ENCODE results near the gene SUPT6H. TPM values are rescaled to one million over a fixed set of nuclear protein-coding genes. Genes with fewer than 3 reads are reported as not detected.

SUPT6H gene
- total and polyA plus RNA-seq, 2 of the 8 experiments (the other 6 are each of a cell fraction or from before 2014, with no cell fraction given), result 32.0 to 59.9 TPM

GRCh38 chr17:28688481-28688880 lies 26.5 kb downstream of the SUPT6H start:
- DNase-seq (ENCODE audit: low read depth in 1 of 2, low spot score in 2 of 2) (no peak), FAIRE-seq (no peak)
- Histone ChIP-seq H3K56ac (replicated peaks; ENCODE audit: insufficient read length, low read depth, low read length) (no peak overlapping the region), H4K91ac (replicated peaks; ENCODE audit: insufficient read length, low read length) (no peak overlapping the region), H2BK20ac (ENCODE audit: low read length) (no peak overlapping the region), H2BK5ac (ENCODE audit: low read depth, low read length) (no peak overlapping the region), H3K4me3 (ENCODE audit: extremely low read depth in 1 of 4, insufficient read depth in 2 of 4, low read depth in 3 of 4, low read length in 4 of 4) (no peak overlapping the region), H4K5ac (ENCODE audit: insufficient read length, low read depth, low read length) (no peak overlapping the region), H4K20me1 (replicated peaks in 1 of 2; ENCODE audit: control insufficient read depth in 1 of 2, insufficient read depth in 2 of 2, low read length in 2 of 2) (peaks cover 3 to 4% of the 10 kb centered on the region in 2 experiments), H2AFZ (ENCODE audit: low read length) (no peak overlapping the region), H4K8ac (ENCODE audit: extremely low read depth, insufficient read depth, low read length) (no peak overlapping the region), H3K23me2 (ENCODE audit: low read depth, low read length) (no peaks in the 10 kb centered on the region), H2AK5ac (ENCODE audit: low read depth, low read length) (no peak overlapping the region), H3K4me1 (replicated peaks in 1 of 4; ENCODE audit: control insufficient read depth in 3 of 4, insufficient read depth in 4 of 4, low read length in 3 of 4) (no peaks in the 10 kb centered on the region), H3K4ac (replicated peaks; ENCODE audit: insufficient read length, low read depth, low read length) (no peak overlapping the region), H2BK12ac (ENCODE audit: low read depth, low read length) (no peak overlapping the region), H3K79me1 (ENCODE audit: low read depth, low read length) (no peaks in the 10 kb centered on the region), H3K4me2 (ENCODE audit: insufficient read depth in 1 of 2, low read depth in 2 of 2, low read length in 2 of 2) (no peak overlapping the region), H3K14ac (ENCODE audit: insufficient read length) (no peak overlapping the region), H3K27me3 (replicated peaks in 1 of 4; ENCODE audit: control insufficient read depth in 3 of 4, extremely low read depth in 1 of 4, insufficient read depth in 3 of 4, low read length in 3 of 4) (no peaks in the 10 kb centered on the region), H3K27ac (ENCODE audit: low read depth, low read length) (no peak overlapping the region), H2BK120ac (replicated peaks; ENCODE audit: low read depth, low read length) (no peak overlapping the region), H3K9ac (replicated peaks in 1 of 4; ENCODE audit: extremely low read depth in 1 of 4, low read depth in 3 of 4, low read length in 3 of 4) (no peak overlapping the region), H3K79me2 (ENCODE audit: control insufficient read depth in 1 of 2, insufficient read depth in 2 of 2, low read length in 2 of 2) (no peaks in the 10 kb centered on the region), H3K23ac (ENCODE audit: insufficient read length) (no peak overlapping the region), H3K9me3 (ENCODE audit: insufficient read depth in 2 of 2, low read depth in 1 of 2, low read length in 1 of 2) (no peaks in the 10 kb centered on the region), H2BK15ac (ENCODE audit: low read length) (no peak overlapping the region), H3K18ac (ENCODE audit: extremely low read depth, low read length) (no peak overlapping the region), H3K36me3 (ENCODE audit: control insufficient read depth in 2 of 4, insufficient read depth in 4 of 4, low read length in 3 of 4) (peaks cover 48 to 87% (median 79%) of the 10 kb centered on the region in 4 experiments)
- ChIA-PET POLR2A (ENCODE audit: partially characterized antibody) (interaction anchor here (1.0 to 6.5 kb wide), 5 partner anchors 9 to 16 kb away, joined by 3 to 35 read pairs (median 6); no protein-coding TSS in a partner anchor), CTCF (ENCODE audit: partially characterized antibody) (interaction anchor here (1.2 to 1.4 kb wide), 2 partner anchors 12 to 13 kb away, joined by 3 to 4 read pairs; no protein-coding TSS in a partner anchor)
- TF ChIP-seq CBX5 (IDR thresholded peaks at IDR 0.05; ENCODE audit: low read depth, low read length) (no peak), TBP (IDR thresholded peaks at IDR 0.05; ENCODE audit: low read depth, low read length) (no peak), YY1 (IDR thresholded peaks at IDR 0.05; ENCODE audit: low read depth, low read length) (no peak), ATF2 (IDR thresholded peaks at IDR 0.05; ENCODE audit: low read length) (no peak)
- TF ChIP-seq, protein P1, sequence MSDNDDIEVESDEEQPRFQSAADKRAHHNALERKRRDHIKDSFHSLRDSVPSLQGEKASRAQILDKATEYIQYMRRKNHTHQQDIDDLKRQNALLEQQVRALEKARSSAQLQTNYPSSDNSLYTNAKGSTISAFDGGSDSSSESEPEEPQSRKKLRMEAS (IDR thresholded peaks at IDR 0.05), result no peak
- 97 to 100% methylated on average over 1 to 4 of the region's 4 CpGs for WGBS, 2 experiments (ENCODE audit: extremely low coverage in 1 of 2, insufficient coverage in 1 of 2, insufficient read length in 1 of 2, insufficient replicate concordance in 2 of 2, low coverage in 1 of 2, low lambda C conversion rate in 2 of 2, missing lambda C conversion rate in 1 of 2)

All from H1 (cell line).